Prostate gland (tissue), 2 donors: ENCODE results near the gene GAGE12G.

Experiments
- POLR2A ChIP-seq: fragments of 450-650 bp; IDR thresholded peaks from one replicate; pipeline ENCODE4 v1.6.1; 2016; ENCODE audit warnings: antibody characterized with exemption, mild to moderate bottlenecking
- TF ChIP-seq, protein P1 (sequence below), 4 experiments: fragments of 200-600 bp in 2 of 4; fragments of 450-650 bp in 2 of 4; sonication (generic) in 2 of 4; IDR thresholded peaks; 1 replicate in 3 of 4; 2 replicates in 1 of 4; pipeline ENCODE4 v1.5.1; 2016 to 2019; ENCODE audit warnings: antibody characterized with exemption in 4 of 4, mild to moderate bottlenecking in 2 of 4, moderate library complexity in 2 of 4

- TF ChIP-seq, protein P1, sequence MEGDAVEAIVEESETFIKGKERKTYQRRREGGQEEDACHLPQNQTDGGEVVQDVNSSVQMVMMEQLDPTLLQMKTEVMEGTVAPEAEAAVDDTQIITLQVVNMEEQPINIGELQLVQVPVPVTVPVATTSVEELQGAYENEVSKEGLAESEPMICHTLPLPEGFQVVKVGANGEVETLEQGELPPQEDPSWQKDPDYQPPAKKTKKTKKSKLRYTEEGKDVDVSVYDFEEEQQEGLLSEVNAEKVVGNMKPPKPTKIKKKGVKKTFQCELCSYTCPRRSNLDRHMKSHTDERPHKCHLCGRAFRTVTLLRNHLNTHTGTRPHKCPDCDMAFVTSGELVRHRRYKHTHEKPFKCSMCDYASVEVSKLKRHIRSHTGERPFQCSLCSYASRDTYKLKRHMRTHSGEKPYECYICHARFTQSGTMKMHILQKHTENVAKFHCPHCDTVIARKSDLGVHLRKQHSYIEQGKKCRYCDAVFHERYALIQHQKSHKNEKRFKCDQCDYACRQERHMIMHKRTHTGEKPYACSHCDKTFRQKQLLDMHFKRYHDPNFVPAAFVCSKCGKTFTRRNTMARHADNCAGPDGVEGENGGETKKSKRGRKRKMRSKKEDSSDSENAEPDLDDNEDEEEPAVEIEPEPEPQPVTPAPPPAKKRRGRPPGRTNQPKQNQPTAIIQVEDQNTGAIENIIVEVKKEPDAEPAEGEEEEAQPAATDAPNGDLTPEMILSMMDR (IDR thresholded peaks at IDR 0.05), result no peak
- TF ChIP-seq POLR2A, result no peak
Measured at GRCh38 chrX:49610718-49611310, 40.6 kb downstream of the GAGE12G start.
